GM12878 (cell line): ENCODE data around the gene CFAP410. TPM values are rescaled to one million over a fixed set of nuclear protein-coding genes. Genes with fewer than 3 reads are reported as not detected.

Source experiments
- ATAC-seq: fragments of 200-7000 bp; cut with Tn5 transposase; 3 replicates; pipeline ENCODE4 v1.9.1; 2020; ENCODE audit warnings: mild to moderate bottlenecking, moderate library complexity
- BruUV-seq: library from RNA; stranded (reverse); fragments of 400-500 nt; replicated peaks from 2 replicates; lab custom pipeline; 2021; lab: Mats Ljungman, UMichigan
- CTCF ChIA-PET: fragments of 300-600 bp; sonication (Branson Sonifier 250); formaldehyde crosslinking; extraction: SDS; loops from one replicate; lab custom pipeline; 2021; ENCODE audit warnings: inconsistent platforms; lab: Yijun Ruan, JAX
- POLR2A ChIA-PET: fragments of 350-600 bp; formaldehyde crosslinking; extraction: SDS; loops from one replicate; lab custom pipeline; 2021; ENCODE audit warnings: inconsistent platforms; lab: Charles Lee
- RAD21 ChIA-PET: fragments of 300-600 bp; sonication (Branson Sonifier 250); formaldehyde crosslinking; loops from one replicate; lab custom pipeline; 2023; ENCODE audit warnings: antibody characterized with exemption; ENCODE audit not compliant: unreplicated experiment; lab: Charles Lee
- SMC1A ChIA-PET: fragments of 300-600 bp; sonication (Branson Sonifier 250); formaldehyde crosslinking; loops from one replicate; lab custom pipeline; 2023; ENCODE audit not compliant: unreplicated experiment, uncharacterized antibody; lab: Charles Lee
- DNase-seq: peaks from one replicate; pipeline ENCODE4 v3.0.0-alpha.2; 2011; ENCODE audit warnings: low read depth, low spot score
- FAIRE-seq: peaks from 3 replicates; lab custom pipeline; 2011; peaks lifted over from hg19 to GRCh38; lab: Jason Lieb, UNC
- H2AFZ ChIP-seq: 2 replicates; pipeline ENCODE4 v1.6.0; 2011; ENCODE audit warnings: low read depth, low read length, control low read depth; ENCODE audit not compliant: control insufficient read depth
- H3K27ac ChIP-seq: 2 replicates; pipeline ENCODE4 v1.5.1; 2011; ENCODE audit warnings: control low read depth; ENCODE audit not compliant: control insufficient read depth, insufficient read depth
- H3K27me3 ChIP-seq, 2 experiments: replicated peaks in 1 of 2; 2 replicates each; pipeline versions ENCODE4 v1.6.0 to v1.6.1; 2011; ENCODE audit warnings: low read length in 1 of 2; ENCODE audit not compliant: control insufficient read depth in 2 of 2, insufficient read depth in 2 of 2
- H3K36me3 ChIP-seq, 2 experiments: 2 replicates each; pipeline ENCODE4 v1.5.1; 2011; ENCODE audit warnings: low read length in 1 of 2; ENCODE audit not compliant: control insufficient read depth in 2 of 2, insufficient read depth in 2 of 2
- H3K4me1 ChIP-seq: 2 replicates; pipeline ENCODE4 v1.6.1; 2011; ENCODE audit warnings: mild to moderate bottlenecking, low read length, moderate library complexity, mixed read lengths; ENCODE audit not compliant: control insufficient read depth, insufficient read depth
- H3K4me2 ChIP-seq: 2 replicates; pipeline ENCODE4 v1.6.0; 2011; ENCODE audit warnings: control low read depth; ENCODE audit not compliant: control insufficient read depth, insufficient read depth
- H3K4me3 ChIP-seq: fragments of 200-600 bp; sonication (generic); 2 replicates; pipeline ENCODE4 v1.5.1; 2016
- H3K79me2 ChIP-seq: 2 replicates; pipeline ENCODE4 v1.6.0; 2011; ENCODE audit warnings: low read length; ENCODE audit not compliant: control insufficient read depth, insufficient read depth
- H3K9ac ChIP-seq: 2 replicates; pipeline ENCODE4 v1.8.0; 2011; ENCODE audit warnings: low read length, control low read depth, mixed read lengths; ENCODE audit not compliant: control insufficient read depth, insufficient read depth
- H3K9me3 ChIP-seq: replicated peaks from 3 replicates; pipeline ENCODE4 v1.5.1; 2011; ENCODE audit warnings: mild to moderate bottlenecking, low read length; ENCODE audit not compliant: control insufficient read depth, insufficient read depth
- H4K20me1 ChIP-seq: 2 replicates; pipeline ENCODE4 v1.6.0; 2011; ENCODE audit not compliant: control insufficient read depth, insufficient read depth
- CHD2 ChIP-seq: IDR thresholded peaks from 2 replicates; pipeline ENCODE4 v1.6.1; 2011; ENCODE audit warnings: low read depth, low read length, improper control_type of control experiment, borderline replicate concordance
- NFXL1 ChIP-seq: fragments of 450-650 bp; IDR thresholded peaks from 2 replicates; pipeline ENCODE4 v1.6.1; 2017; ENCODE audit warnings: antibody characterized with exemption, mild to moderate bottlenecking, borderline replicate concordance
- NR2C1 ChIP-seq: fragments of 450-650 bp; IDR thresholded peaks from 2 replicates; pipeline ENCODE4 v1.6.1; 2017; ENCODE audit warnings: antibody characterized with exemption, mild to moderate bottlenecking, moderate library complexity
- PML ChIP-seq: IDR thresholded peaks from 2 replicates; pipeline ENCODE4 v1.6.1; 2012; ENCODE audit warnings: low read length, inconsistent platforms
- ZNF207 ChIP-seq: fragments of 450-650 bp; IDR thresholded peaks from 2 replicates; pipeline ENCODE4 v1.6.1; 2014; ENCODE audit warnings: antibody characterized with exemption, mild to moderate bottlenecking, borderline replicate concordance
- WGBS: methylation state at CpG from one replicate; pipeline ENCODE4 v1.1.6; 2016; ENCODE audit warnings: low lambda C conversion rate; ENCODE audit not compliant: insufficient replicate concordance, insufficient coverage; ENCODE audit errors: missing lambda C conversion rate; 5-methylcytosine and 5-hydroxymethylcytosine counted together
- in situ Hi-C: fragments of 300-500 bp; cut with MboI; formaldehyde crosslinking; loops from 9 replicates; pipeline ENCODE4 v1.14.3; 2018; ENCODE audit warnings: mixed read lengths
- intact Hi-C: fragments of 100-400 bp; cut with micrococcal nuclease; formaldehyde crosslinking; loops from one replicate; pipeline ENCODE4 v1.14.2; 2022; ENCODE audit not compliant: unreplicated experiment
- polyA plus RNA-seq, 11 experiments: library from polyadenylated mRNA; depleted of rRNA in 4 of 11; unstranded in 6 of 11; stranded (reverse) in 5 of 11; fragments of >200 nt; fragmentation: Nextera tagmentation in 4 of 11; fragmentation: Illumina TruSeq in 1 of 11; extraction: Ambion mirVana in 4 of 11; extraction: Trizol in 1 of 11; gene quantifications; 1 replicate in 1 of 11; 2 replicates in 10 of 11; pipeline versions ENCODE4 v1.2.1 to v1.2.3, GENCODE V29; 2011 to 2016; ENCODE audit warnings: inconsistent platforms in 2 of 11, missing spikeins in 2 of 11, low read depth in 1 of 11
- total RNA-seq, 4 experiments: library from RNA; depleted of rRNA in 3 of 4; stranded (reverse); fragments of >200 nt in 3 of 4; fragmentation: Illumina TruSeq in 1 of 4; extraction: Trizol in 1 of 4; gene quantifications; 2 replicates each; pipeline versions ENCODE4 v1.2.1 to v1.2.3, GENCODE V29; 2013 to 2021
- TF ChIP-seq, protein P1 (sequence below): IDR thresholded peaks from 2 replicates; pipeline ENCODE4 v1.6.1; 2011; ENCODE audit warnings: low read depth, low read length, improper control_type of control experiment, borderline replicate concordance

Gene CFAP410
- total and polyA plus RNA-seq, 10 of the 15 experiments (the other 5 are each of a cell fraction or from before 2014, with no cell fraction given) = 0.14 to 24.8 (median 11.3) TPM

DNA sequence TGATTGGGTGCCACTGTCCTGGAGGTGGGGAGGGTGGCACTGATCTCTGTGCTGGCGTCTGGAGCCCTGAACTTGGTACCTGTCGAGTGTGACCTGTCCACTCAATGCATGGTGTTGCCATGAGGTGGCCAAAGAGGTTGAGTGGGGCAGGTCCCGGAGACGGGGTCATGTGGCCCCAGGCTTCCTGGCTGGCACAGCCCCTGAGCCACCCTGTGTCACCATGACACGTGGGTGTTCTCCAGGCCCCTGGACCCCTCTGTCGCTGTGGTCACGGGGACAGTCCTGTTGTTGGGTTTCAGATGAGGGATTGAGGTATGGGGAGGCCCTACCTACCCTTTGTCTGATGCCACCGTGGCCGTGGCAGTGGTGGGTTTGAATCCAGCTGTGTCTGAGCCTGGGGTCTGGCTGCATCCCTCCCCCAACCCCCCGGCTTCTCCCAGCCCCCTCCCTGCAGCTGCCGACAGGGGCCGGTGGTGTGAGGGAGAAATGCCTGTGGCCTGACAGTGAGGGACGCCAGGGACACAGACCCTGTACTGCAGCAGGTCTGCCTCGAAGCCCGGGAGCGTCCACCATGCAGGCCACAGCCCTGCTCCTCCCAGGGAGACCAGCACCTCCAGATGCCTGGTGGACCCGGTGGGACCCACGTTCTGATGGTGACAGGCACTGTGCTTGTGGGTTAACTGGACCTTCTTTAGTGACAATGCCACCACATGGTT lies 26.2 kb upstream of the CFAP410 start (continued):
- TF ChIP-seq ZNF207 (no peak), PML (no peak), CHD2 (no peak), NR2C1 (no peak)
- TF ChIP-seq, all 136 proteins: peak for 0

DNA sequence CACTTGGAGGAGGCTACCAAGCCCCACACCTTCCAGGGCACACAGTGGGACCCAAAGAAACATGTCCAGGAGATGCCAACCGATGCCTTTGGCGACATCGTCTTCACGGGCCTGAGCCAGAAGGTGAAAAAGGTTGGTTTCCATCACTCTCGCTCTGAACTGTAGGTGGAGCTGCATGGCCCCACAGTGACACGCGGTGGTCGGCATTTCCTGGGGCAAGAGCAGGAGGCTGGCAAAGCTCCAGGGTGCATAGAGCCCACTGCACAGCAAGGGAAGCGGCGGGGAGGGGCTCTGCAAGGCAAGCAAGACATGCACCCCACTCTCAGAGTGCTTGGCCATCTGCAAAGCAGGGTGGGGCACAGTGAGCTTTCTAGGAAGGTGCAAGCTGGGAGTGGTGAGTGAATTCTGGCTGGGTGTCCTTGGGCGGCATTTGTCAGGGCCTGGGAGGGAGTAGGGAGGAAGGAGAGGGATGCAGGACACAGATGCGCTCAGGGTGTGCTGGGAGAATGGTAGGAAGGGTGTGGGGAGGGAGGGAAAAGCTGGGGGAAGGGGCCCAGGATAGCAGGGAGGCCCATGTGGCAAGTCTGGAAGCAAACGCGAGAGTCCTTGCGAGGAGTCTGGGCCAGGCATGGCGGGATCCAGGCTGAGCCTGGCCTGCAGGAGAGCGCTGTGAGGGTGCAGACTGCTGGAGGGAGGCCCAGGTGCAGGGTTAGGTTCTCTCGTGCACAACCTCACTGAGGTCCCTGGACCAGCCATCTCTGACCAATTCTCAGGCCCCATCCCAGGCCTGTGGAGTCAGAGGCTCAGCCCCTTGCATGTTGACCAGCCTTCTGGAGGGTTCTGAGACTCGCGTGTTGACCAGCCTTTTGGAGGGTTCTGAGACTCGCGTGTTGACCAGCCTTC lies 25.2 kb upstream of the CFAP410 start:
- Histone ChIP-seq H3K36me3 (no peaks in the 10 kb centered on the region), H2AFZ (no peak overlapping the region), H3K9ac (no peak overlapping the region), H4K20me1 (no peaks in the 10 kb centered on the region), H3K4me2 (no peak overlapping the region), H3K4me1 (no peaks in the 10 kb centered on the region), H3K9me3 (no peaks in the 10 kb centered on the region; the same call in 2 of the 3 replicates), H3K27me3 (no peaks in the 10 kb centered on the region), H3K4me3 (no peak overlapping the region), H3K27ac (no peak overlapping the region), H3K79me2 (no peaks in the 10 kb centered on the region)
- BruUV-seq = no TSS peak
- no peak for DNase-seq
- no peak for ATAC-seq
- FAIRE-seq = no peak
- 67% methylated on average over 22 of the region's 22 CpGs for WGBS
- ChIA-PET RAD21 (no interaction called here), CTCF (no interaction called here), SMC1A (no interaction called here), POLR2A (no interaction called here)
- intact Hi-C loops (no loop called here), in situ Hi-C loops (no loop called here)
- no peak for TF ChIP-seq NFXL1
- TF ChIP-seq, protein P1, sequence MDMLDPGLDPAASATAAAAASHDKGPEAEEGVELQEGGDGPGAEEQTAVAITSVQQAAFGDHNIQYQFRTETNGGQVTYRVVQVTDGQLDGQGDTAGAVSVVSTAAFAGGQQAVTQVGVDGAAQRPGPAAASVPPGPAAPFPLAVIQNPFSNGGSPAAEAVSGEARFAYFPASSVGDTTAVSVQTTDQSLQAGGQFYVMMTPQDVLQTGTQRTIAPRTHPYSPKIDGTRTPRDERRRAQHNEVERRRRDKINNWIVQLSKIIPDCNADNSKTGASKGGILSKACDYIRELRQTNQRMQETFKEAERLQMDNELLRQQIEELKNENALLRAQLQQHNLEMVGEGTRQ = no peak
